K562 (cell line): Measurements from ENCODE around the gene AHNAK. TPM values are rescaled to one million over a fixed set of nuclear protein-coding genes. Genes with fewer than 3 reads are reported as not detected.
A peak's percentile ranks its signal among the peaks of the same experiment; 100 is the strongest.

Source experiments
- CREBBP ChIP-seq: IDR thresholded peaks from one replicate; pipeline ENCODE4 v1.6.1; 2012; ENCODE audit warnings: low read depth, mild to moderate bottlenecking, control low read depth, inconsistent platforms, low read length
- PCBP1 ChIP-seq: fragments of 200-400 bp; formaldehyde crosslinking; IDR thresholded peaks from 2 replicates; pipeline ENCODE4 v1.6.1; 2018; ENCODE audit warnings: mild to moderate bottlenecking, low read depth, low read length; ENCODE audit not compliant: poor library complexity, severe bottlenecking
- PTBP1 ChIP-seq: fragments of 200-400 bp; formaldehyde crosslinking; IDR thresholded peaks from 2 replicates; pipeline ENCODE4 v1.6.1; 2017; ENCODE audit warnings: low read depth, low read length
- RBM22 ChIP-seq: fragments of 200-400 bp; formaldehyde crosslinking; IDR thresholded peaks from 2 replicates; pipeline ENCODE4 v1.6.1; 2018; ENCODE audit warnings: low read length, low read depth; ENCODE audit not compliant: poor library complexity, severe bottlenecking
- SIN3A ChIP-seq, 2 experiments: fragments of 150-350 bp in 1 of 2; IDR thresholded peaks; 2 replicates each; pipeline ENCODE4 v1.6.1; 2011 to 2016; ENCODE audit warnings: borderline replicate concordance in 2 of 2, low read depth in 2 of 2, low read length in 2 of 2, mild to moderate bottlenecking in 2 of 2, moderate library complexity in 2 of 2; ENCODE audit not compliant: control insufficient read depth in 1 of 2
- SREBF2 ChIP-seq: sonication (generic); formaldehyde crosslinking; IDR thresholded peaks from 2 replicates; pipeline ENCODE4 v1.4.0; 2020; ENCODE audit warnings: mild to moderate bottlenecking, missing genetic modification reagents
- TAL1 ChIP-seq: fragments of 450-650 bp; IDR thresholded peaks from 2 replicates; pipeline ENCODE4 v1.6.1; 2016; ENCODE audit warnings: mild to moderate bottlenecking
- TEAD2 ChIP-seq: fragments of 450-650 bp; IDR thresholded peaks from 2 replicates; pipeline ENCODE4 v1.6.1; 2016; ENCODE audit warnings: missing genetic modification characterization, control low read depth, missing compliant biosample characterization
- polyA plus RNA-seq, 8 experiments: library from polyadenylated mRNA; depleted of rRNA in 4 of 8; stranded (reverse) in 5 of 8; unstranded in 3 of 8; fragments of >200 nt; fragmentation: Nextera tagmentation in 2 of 8; fragmentation: Illumina TruSeq in 1 of 8; extraction: Ambion mirVana in 2 of 8; extraction: Trizol in 1 of 8; gene quantifications; 2 replicates each; pipeline versions ENCODE4 v1.2.1 to v1.2.3, GENCODE V29; 2011 to 2014; ENCODE audit warnings: inconsistent platforms in 1 of 8, missing spikeins in 1 of 8
- total RNA-seq, 7 experiments: library from RNA; depleted of rRNA in 6 of 7; stranded (reverse); fragments of >200 nt in 6 of 7; fragmentation: Illumina TruSeq in 2 of 7; extraction: Trizol in 2 of 7; gene quantifications; 2 replicates each; pipeline versions ENCODE4 v1.2.1 to v1.2.3, GENCODE V29; 2011 to 2021; ENCODE audit warnings: low replicate concordance in 1 of 7
- TF ChIP-seq, protein P1 (sequence below), 2 experiments: fragments of 450-650 bp in 1 of 2; IDR thresholded peaks; 2 replicates each; pipeline ENCODE4 v1.6.1; 2011 to 2017; ENCODE audit warnings: low read depth in 2 of 2, antibody characterized with exemption in 1 of 2, borderline replicate concordance in 1 of 2, low read length in 1 of 2, mild to moderate bottlenecking in 1 of 2, mixed read lengths in 1 of 2; ENCODE audit not compliant: control insufficient read depth in 1 of 2
- TF ChIP-seq, protein P2 (sequence below): IDR thresholded peaks from 2 replicates; pipeline ENCODE4 v1.6.1; 2011; ENCODE audit not compliant: insufficient read length; ENCODE audit errors: extremely low read depth
- TF ChIP-seq, protein P3 (sequence below): fragments of 250-450 bp; sonication (Bioruptor Pico); IDR thresholded peaks from 2 replicates; pipeline ENCODE4 v1.4.0; 2020
- TF ChIP-seq, protein P4 (sequence below): fragments of 250-450 bp; sonication (Bioruptor Pico); IDR thresholded peaks from 2 replicates; pipeline ENCODE4 v1.5.0; 2021; ENCODE audit warnings: mild to moderate bottlenecking, moderate library complexity

The AHNAK gene
- total and polyA plus RNA-seq, 9 of the 15 experiments (the other 6 are each of a cell fraction or from before 2014, with no cell fraction given) = 1.5 to 89.7 (median 45.0) TPM

DNA sequence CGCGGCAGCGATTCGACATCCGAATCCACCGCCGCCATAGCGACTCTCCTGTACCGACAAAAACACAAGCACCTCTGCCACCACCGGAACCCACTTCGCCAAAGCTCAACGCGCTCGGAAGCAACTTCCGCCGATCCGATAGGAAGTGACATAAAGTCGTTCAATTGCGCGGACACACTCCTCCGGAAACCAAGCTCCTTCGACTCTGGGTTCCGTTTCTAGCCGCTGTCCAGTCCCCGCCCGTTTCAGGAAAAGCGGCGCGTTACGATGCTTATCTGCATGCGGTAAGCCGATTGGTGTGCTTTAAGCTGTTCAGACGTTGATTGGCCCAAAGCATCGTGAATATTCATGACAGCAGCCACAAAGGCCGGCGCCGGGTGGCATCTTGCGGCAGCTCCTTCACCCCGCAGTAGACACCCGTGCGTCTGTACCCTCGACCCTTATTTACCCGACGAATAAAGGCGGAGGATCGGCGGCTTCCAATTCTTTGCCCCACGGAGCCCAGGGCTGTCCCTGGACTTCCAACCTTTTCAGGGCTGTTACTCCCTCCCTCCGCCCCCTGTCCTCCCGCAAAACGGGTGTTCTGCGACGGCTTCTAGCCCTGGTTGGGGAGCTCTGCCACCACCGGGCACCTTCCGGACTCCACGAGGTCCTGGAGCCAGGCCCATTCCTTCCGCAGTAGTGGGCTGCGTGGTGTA is 45.0 kb upstream of the AHNAK start, which contains the start of gene TUT1 (continued):
- TF ChIP-seq, protein P1, sequence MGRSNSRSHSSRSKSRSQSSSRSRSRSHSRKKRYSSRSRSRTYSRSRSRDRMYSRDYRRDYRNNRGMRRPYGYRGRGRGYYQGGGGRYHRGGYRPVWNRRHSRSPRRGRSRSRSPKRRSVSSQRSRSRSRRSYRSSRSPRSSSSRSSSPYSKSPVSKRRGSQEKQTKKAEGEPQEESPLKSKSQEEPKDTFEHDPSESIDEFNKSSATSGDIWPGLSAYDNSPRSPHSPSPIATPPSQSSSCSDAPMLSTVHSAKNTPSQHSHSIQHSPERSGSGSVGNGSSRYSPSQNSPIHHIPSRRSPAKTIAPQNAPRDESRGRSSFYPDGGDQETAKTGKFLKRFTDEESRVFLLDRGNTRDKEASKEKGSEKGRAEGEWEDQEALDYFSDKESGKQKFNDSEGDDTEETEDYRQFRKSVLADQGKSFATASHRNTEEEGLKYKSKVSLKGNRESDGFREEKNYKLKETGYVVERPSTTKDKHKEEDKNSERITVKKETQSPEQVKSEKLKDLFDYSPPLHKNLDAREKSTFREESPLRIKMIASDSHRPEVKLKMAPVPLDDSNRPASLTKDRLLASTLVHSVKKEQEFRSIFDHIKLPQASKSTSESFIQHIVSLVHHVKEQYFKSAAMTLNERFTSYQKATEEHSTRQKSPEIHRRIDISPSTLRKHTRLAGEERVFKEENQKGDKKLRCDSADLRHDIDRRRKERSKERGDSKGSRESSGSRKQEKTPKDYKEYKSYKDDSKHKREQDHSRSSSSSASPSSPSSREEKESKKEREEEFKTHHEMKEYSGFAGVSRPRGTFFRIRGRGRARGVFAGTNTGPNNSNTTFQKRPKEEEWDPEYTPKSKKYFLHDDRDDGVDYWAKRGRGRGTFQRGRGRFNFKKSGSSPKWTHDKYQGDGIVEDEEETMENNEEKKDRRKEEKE (IDR thresholded peaks at IDR 0.05; ENCODE audit: borderline replicate concordance in 1 of 2, control insufficient read depth in 1 of 2, low read depth in 2 of 2, low read length in 1 of 2) = peak in 1 of 2 experiments; percentile 94; a peak in 2 of 4 replicates
- TF ChIP-seq RBM22 = no peak
- TF ChIP-seq CREBBP = no peak
- TF ChIP-seq, protein P2, sequence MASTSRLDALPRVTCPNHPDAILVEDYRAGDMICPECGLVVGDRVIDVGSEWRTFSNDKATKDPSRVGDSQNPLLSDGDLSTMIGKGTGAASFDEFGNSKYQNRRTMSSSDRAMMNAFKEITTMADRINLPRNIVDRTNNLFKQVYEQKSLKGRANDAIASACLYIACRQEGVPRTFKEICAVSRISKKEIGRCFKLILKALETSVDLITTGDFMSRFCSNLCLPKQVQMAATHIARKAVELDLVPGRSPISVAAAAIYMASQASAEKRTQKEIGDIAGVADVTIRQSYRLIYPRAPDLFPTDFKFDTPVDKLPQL = no peak
- TF ChIP-seq PCBP1 = no peak
- TF ChIP-seq TEAD2 (tag) = no peak
- TF ChIP-seq PTBP1 = no peak
- TF ChIP-seq, protein P3, sequence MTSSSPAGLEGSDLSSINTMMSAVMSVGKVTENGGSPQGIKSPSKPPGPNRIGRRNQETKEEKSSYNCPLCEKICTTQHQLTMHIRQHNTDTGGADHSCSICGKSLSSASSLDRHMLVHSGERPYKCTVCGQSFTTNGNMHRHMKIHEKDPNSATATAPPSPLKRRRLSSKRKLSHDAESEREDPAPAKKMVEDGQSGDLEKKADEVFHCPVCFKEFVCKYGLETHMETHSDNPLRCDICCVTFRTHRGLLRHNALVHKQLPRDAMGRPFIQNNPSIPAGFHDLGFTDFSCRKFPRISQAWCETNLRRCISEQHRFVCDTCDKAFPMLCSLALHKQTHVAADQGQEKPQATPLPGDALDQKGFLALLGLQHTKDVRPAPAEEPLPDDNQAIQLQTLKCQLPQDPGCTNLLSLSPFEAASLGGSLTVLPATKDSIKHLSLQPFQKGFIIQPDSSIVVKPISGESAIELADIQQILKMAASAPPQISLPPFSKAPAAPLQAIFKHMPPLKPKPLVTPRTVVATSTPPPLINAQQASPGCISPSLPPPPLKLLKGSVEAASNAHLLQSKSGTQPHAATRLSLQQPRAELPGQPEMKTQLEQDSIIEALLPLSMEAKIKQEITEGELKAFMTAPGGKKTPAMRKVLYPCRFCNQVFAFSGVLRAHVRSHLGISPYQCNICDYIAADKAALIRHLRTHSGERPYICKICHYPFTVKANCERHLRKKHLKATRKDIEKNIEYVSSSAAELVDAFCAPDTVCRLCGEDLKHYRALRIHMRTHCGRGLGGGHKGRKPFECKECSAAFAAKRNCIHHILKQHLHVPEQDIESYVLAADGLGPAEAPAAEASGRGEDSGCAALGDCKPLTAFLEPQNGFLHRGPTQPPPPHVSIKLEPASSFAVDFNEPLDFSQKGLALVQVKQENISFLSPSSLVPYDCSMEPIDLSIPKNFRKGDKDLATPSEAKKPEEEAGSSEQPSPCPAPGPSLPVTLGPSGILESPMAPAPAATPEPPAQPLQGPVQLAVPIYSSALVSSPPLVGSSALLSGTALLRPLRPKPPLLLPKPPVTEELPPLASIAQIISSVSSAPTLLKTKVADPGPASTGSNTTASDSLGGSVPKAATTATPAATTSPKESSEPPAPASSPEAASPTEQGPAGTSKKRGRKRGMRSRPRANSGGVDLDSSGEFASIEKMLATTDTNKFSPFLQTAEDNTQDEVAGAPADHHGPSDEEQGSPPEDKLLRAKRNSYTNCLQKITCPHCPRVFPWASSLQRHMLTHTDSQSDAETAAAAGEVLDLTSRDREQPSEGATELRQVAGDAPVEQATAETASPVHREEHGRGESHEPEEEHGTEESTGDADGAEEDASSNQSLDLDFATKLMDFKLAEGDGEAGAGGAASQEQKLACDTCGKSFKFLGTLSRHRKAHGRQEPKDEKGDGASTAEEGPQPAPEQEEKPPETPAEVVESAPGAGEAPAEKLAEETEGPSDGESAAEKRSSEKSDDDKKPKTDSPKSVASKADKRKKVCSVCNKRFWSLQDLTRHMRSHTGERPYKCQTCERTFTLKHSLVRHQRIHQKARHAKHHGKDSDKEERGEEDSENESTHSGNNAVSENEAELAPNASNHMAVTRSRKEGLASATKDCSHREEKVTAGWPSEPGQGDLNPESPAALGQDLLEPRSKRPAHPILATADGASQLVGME (CRISPR knock-in tag) = peak; percentile 12; the same call in 1 of the 2 replicates
- TF ChIP-seq, protein P4, sequence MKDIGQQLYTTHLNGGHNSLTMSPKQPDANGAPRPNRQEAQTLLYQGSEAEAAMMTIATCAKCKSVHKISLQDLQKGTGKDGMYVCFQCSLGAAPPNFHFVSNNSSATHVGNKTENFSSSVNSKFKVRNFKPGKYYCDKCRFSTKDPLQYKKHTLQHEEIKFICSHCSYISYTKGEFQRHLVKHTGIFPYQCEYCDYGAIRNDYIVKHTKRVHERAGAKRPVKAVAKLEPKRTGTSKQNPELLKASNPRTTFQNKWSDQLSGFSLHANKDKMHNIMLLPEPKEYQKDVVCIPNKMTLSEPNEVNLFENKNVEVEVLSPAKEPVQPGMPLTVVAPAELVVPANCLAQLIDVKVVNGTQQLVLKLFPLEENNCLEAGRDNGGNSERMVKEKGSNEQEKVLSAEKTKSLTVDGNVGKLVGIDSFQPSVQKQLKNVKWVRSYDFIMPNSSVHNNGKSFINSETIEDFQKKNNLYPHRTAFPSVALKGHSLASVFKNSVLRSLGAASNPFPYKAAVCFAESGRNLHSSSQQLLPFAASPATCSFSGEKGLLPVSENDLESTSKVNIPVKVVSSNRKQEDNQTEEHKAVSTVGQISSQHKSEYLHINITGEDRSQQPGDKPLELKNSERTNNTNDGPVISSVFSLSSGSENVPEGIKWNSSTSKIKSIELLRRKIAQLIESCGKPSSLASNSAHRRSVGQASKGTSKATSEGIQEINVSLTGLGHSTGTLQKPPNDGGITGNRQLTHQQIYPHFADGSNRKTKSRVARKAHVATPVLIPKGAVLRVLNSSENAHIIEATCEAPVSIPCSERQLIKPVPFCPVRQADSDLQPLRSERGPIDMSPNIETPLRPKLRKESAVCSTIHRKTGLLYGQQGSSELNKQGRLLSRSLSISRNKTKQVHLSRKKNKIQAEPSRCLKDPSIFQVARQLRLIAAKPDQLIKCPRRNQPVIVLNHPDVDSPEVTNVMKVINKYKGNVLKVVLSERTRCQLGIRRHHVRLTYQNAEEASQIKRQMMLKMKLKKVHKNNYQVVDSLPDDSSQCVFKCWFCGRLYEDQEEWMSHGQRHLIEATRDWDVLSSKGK (CRISPR knock-in tag) = no peak
- TF ChIP-seq SREBF2 (CRISPR knock-in tag) = no peak
- TF ChIP-seq SIN3A (IDR thresholded peaks at IDR 0.05; ENCODE audit: borderline replicate concordance in 2 of 2, control insufficient read depth in 1 of 2, low read depth in 2 of 2, low read length in 2 of 2) = peak; percentile 20 to 96; a peak in 3 of 4 replicates
- TF ChIP-seq TAL1 = no peak
